LNCaP clone FGC (cell line): ENCODE data around the gene FRMD4A.

Source experiments
- DNase-seq: peaks from one replicate; pipeline ENCODE4 v3.0.0-alpha.2; 2011; ENCODE audit warnings: low read depth
- H3K4me3 ChIP-seq: 2 replicates; pipeline ENCODE4 v1.5.1; 2011; ENCODE audit warnings: mild to moderate bottlenecking, low read depth, low read length, control low read depth
- CTCF ChIP-seq: IDR thresholded peaks from 2 replicates; pipeline ENCODE4 v1.5.1; 2012; ENCODE audit warnings: mild to moderate bottlenecking; ENCODE audit not compliant: control insufficient read depth, insufficient read depth; ENCODE audit errors: extremely low read depth

FRMD4A gene

DNA sequence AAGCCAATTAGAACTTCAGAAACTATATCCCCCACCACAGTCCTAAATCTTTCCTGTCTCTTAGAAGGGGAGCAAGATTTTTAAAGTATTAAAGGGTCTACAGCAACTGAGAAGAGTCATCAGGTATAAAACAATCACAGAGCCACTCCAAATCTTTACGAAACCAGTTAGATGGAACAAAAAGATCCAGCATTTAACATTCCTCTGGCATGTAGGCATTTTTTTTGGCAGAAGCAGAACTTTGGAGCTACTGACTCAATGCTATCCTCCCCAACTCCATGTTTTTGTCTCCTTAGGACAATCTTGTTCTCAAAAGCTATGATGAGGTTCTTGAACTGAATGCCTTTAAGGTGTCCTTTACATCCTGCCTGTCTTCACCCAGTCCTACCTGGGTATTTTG is 410.7 kb downstream of the FRMD4A start:
- TF ChIP-seq CTCF, result no peak
- H3K4me3 ChIP-seq, result no peak overlapping the region
- no peak for DNase-seq

DNA sequence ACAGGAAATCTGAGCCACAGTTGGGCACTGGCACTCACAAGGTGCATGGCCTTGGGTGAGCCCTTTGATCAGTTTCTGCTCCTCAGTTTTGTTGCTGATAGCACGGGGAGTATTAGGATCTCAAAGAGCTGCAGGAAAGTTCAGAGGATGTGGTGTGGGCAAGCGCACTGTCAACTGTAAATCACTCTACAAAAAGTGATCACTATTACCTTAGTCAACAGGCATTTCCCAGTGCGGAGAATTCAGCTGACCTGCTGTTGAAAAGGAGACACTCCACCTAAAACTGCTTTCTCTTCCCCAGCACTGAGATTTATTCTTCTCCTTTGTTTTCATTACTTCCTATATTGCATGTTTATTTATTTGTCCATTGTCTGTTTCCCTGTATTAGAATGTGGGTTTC is 412.9 kb downstream of the FRMD4A start:
- no peak for DNase-seq
- H3K4me3 ChIP-seq, result no peak overlapping the region
- TF ChIP-seq CTCF, result no peak

DNA sequence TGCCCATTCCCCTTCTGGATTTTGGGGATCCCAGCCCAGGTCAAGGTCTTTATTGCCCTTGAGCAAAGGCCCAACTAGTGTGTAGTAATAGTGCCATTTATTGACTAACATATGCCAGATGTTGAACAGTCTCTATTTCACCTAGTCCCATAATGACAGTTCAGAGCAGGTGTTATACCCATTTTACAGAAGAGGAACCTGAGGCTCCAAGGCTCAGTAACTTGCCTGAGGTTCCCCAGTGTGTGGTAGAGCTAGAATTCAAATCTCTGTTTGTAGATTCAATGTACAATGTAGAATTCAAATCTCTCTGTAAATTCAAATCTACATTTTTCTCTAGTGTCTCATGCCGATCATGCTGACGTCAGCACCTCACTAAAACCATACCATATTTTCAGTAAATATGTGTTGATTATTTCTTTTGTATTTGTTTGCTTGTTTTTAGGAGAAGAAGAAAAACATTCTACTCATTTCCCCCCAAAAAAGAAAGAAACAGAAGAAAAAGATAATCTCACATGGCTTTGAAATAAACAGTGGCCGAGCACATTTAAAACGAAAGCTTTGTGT is 414.3 kb downstream of the FRMD4A start:
- H3K4me3 ChIP-seq, result no peak overlapping the region
- TF ChIP-seq CTCF, result no peak
- no peak for DNase-seq

GRCh38 chr10:13915710-13916109 is 415.0 kb downstream of the FRMD4A start:
- no peak for TF ChIP-seq CTCF
- DNase-seq, result no peak

GRCh38 chr10:13913897-13914296 is 416.8 kb downstream of the FRMD4A start:
- no peak for TF ChIP-seq CTCF
- H3K4me3 ChIP-seq, result no peak overlapping the region
- no peak for DNase-seq

More at GRCh38 chr10:13915710-13916109, 415.0 kb downstream of the FRMD4A start:
- H3K4me3 ChIP-seq, result no peak overlapping the region

DNA sequence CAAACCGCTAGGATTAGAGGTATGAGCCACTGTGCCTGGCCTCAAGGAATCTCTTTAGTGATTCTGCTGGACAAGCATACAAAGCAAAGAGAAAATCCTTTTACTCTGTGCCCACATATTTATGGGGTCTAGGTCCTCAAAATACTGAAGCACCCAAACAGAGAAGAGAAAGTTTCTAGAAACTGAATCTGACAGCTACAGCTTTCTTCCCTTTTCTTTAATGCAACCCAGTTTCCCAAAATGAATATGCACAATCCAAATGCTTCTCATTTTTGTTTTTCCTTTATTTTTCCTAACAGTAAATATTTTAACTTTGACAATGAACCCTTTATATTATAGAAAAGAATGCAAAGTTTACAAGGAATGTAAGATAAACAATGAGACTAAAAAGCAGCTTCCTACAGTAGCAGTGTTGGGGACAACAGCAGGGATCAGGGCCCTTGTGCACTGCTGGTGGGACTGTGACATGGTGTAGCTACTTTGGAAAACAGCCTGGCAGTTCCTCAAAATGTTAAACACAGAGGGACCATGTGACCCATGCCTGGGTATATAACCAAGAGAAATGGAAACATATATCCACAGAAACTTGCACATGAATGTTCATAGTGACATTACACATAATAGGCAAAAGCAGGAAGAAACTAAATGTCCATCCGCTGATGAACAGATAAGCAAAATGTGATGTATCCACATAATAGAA is 418.8 kb downstream of the FRMD4A start:
- no peak for DNase-seq
- H3K4me3 ChIP-seq, result no peak overlapping the region
- no peak for TF ChIP-seq CTCF
